ENCODE results near the gene CFAP46. TPM values are rescaled to one million over a fixed set of nuclear protein-coding genes. Genes with fewer than 3 reads are reported as not detected.

The CFAP46 gene
- total and polyA plus RNA-seq, 2 of the 4 experiments (the other 2 are of a cell fraction) = 1.3 to 1.8 TPM

GRCh38 chr10:132836248-132836831 is 106.0 kb downstream of the CFAP46 start:
- Histone ChIP-seq H3K27me3 (ENCODE audit: control insufficient read depth, insufficient read depth, low read length) (peaks cover 16% of the 10 kb centered on the region), H3K4ac (ENCODE audit: low read depth, low read length) (no peak overlapping the region), H3K4me2 (ENCODE audit: low read depth, low read length) (no peak overlapping the region), H3K27ac (ENCODE audit: insufficient read depth, low read length) (no peak overlapping the region), H3K36me3 (ENCODE audit: control insufficient read depth, insufficient read depth, low read length) (no peaks in the 10 kb centered on the region), H3K18ac (ENCODE audit: low read depth, low read length) (no peak overlapping the region), H2AFZ (replicated peaks; ENCODE audit: low read length, poor library complexity) (no peak overlapping the region), H4K5ac (ENCODE audit: low read depth, low read length) (no peak overlapping the region), H3K56ac (ENCODE audit: extremely low read depth, insufficient read depth, low read length) (no peak overlapping the region), H2AK5ac (ENCODE audit: low read depth, low read length) (no peak overlapping the region), H3K23ac (ENCODE audit: low read depth, low read length) (no peak overlapping the region), H3K79me1 (ENCODE audit: low read depth in 1 of 2, low read length in 2 of 2) (no peaks in the 10 kb centered on the region), H3K9me1 (ENCODE audit: insufficient read depth, low read length) (peaks cover 3% of the 10 kb centered on the region; the same call in 1 of the 2 replicates), H2BK15ac (ENCODE audit: low read depth, low read length) (no peak overlapping the region), H4K91ac (ENCODE audit: insufficient read depth, low read depth, low read length) (no peak overlapping the region), H3K4me1 (ENCODE audit: control insufficient read depth, insufficient read depth, low read length) (no peaks in the 10 kb centered on the region), H4K20me1 (ENCODE audit: insufficient read depth, low read length) (no peaks in the 10 kb centered on the region), H4K8ac (ENCODE audit: low read depth in 2 of 2, low read length in 2 of 2) (no peak overlapping the region), H3K9ac (ENCODE audit: low read depth, low read length) (no peak overlapping the region), H3K14ac (replicated peaks; ENCODE audit: low read depth, low read length) (no peak overlapping the region), H2BK5ac (ENCODE audit: low read depth, low read length, poor library complexity, severe bottlenecking) (no peak overlapping the region), H3K4me3 (ENCODE audit: insufficient read depth, low read depth, low read length) (no peak overlapping the region), H2BK20ac (ENCODE audit: low read depth, low read length) (no peak overlapping the region), H2BK120ac (ENCODE audit: low read depth, low read length) (no peak overlapping the region), H3K9me3 (ENCODE audit: control insufficient read depth, insufficient read depth, low read length) (peaks cover 3% of the 10 kb centered on the region), H2AK9ac (replicated peaks; ENCODE audit: low read depth, low read length, poor library complexity) (no peak overlapping the region)
- TF ChIP-seq MAFK (IDR thresholded peaks at IDR 0.05; ENCODE audit: low read depth, low read length) (no peak), MAZ (IDR thresholded peaks at IDR 0.05; ENCODE audit: borderline replicate concordance, low read depth, low read length) (no peak), RAD21 (IDR thresholded peaks at IDR 0.05; ENCODE audit: low read length) (no peak)
- dilution Hi-C loops (cut with HindIII; ENCODE audit: low sequenced_read_pairs, unreplicated experiment) (no loop called here), intact Hi-C loops (cut with micrococcal nuclease) (loop anchor here (2.0 kb wide), 1 partner anchor 182 kb away; no protein-coding TSS in a partner anchor), in situ Hi-C loops (cut with MboI; ENCODE audit: low sequenced_read_pairs) (no loop called here)
- ChIA-PET POLR2A (ENCODE audit: unreplicated experiment) (no interaction called here), CTCF (no interaction called here)
- WGBS, 2 experiments (ENCODE audit: extremely low coverage in 2 of 2, insufficient read length in 1 of 2) = 50% methylated on average over 9 of the region's 27 CpGs; no CpG with 5 or more reads in 1 of the 2 experiments
- no peak for DNase-seq
- peak; percentile 18; the same call in 1 of the 2 replicates for ATAC-seq (ENCODE audit: low read depth)
- BruUV-seq (replicated peaks) = no TSS peak
